ENCODE measurements around the gene HAAO. TPM values are rescaled to one million over a fixed set of nuclear protein-coding genes. Genes with fewer than 3 reads are reported as not detected.

The HAAO gene
- 34.1 and 42.7 TPM in 2 replicates for total RNA-seq (2016; rRNA removed; fragmentation: Illumina TruSeq; extraction: Trizol)
- 15.3 and 15.6 TPM in 2 replicates for total RNA-seq (2016; cell fraction: cytosol; rRNA removed; fragmentation: Illumina TruSeq; extraction: Trizol; ENCODE audit: low read depth)
- 29.0 and 39.0 TPM in 2 replicates for total RNA-seq (2016; cell fraction: insoluble cytoplasmic fraction; rRNA removed; fragmentation: Illumina TruSeq; extraction: Trizol)
- 16.2 and 18.8 TPM in 2 replicates for total RNA-seq (2016; cell fraction: membrane; rRNA removed; fragmentation: Illumina TruSeq; extraction: Trizol)
- 32.7 and 34.7 TPM in 2 replicates for total RNA-seq (2016; cell fraction: nucleus; rRNA removed; fragmentation: Illumina TruSeq; extraction: Trizol)
- polyA plus RNA-seq (2011; rRNA removed): 35.2 and 36.1 TPM in 2 replicates
- 21.6 and 34.6 TPM in 2 replicates for polyA plus RNA-seq (2011; cell fraction: cytosol; rRNA removed)
- polyA plus RNA-seq (2011; cell fraction: nucleus; rRNA removed): 105 and 120 TPM in 2 replicates
- 24.0 and 29.7 TPM in 2 replicates for polyA plus RNA-seq (2012)
- polyA plus RNA-seq (2016; cell fraction: cytosol; fragmentation: Illumina TruSeq; extraction: Trizol; ENCODE audit: low read depth): 20.5 and 22.5 TPM in 2 replicates
- polyA plus RNA-seq (2016; cell fraction: insoluble cytoplasmic fraction; fragmentation: Illumina TruSeq; extraction: Trizol; ENCODE audit: low read depth): 34.1 and 36.9 TPM in 2 replicates
- polyA plus RNA-seq (2016; cell fraction: membrane; fragmentation: Illumina TruSeq; extraction: Trizol; ENCODE audit: low read depth): 23.2 and 26.6 TPM in 2 replicates
- polyA plus RNA-seq (2016; cell fraction: nucleus; fragmentation: Illumina TruSeq; extraction: Trizol; ENCODE audit: insufficient read depth, low read depth): 70.0 and 73.3 TPM in 2 replicates
- polyA minus RNA-seq (2011; rRNA and poly(A)+ RNA removed; ENCODE audit: low replicate concordance): 0.28 and 57.0 TPM in 2 replicates
- 15.6 and 18.8 TPM in 2 replicates for polyA minus RNA-seq (2011; cell fraction: cytosol; rRNA and poly(A)+ RNA removed)
- 34.4 and 36.6 TPM in 2 replicates for polyA minus RNA-seq (2011; cell fraction: nucleus; rRNA and poly(A)+ RNA removed)
- Bru-seq, nascent RNA: percentile 69 among the genes with signal in this experiment
- BruChase-seq, experiment 1, labeled RNA remaining after a 6-hour chase: percentile 72 among the genes with signal in this experiment
- BruChase-seq, experiment 2, labeled RNA remaining after a 2-hour chase: percentile 72 among the genes with signal in this experiment
- long read RNA-seq, experiment 1, transcript HAAO-201 (10 exons, 1,265 nt): major isoform, 29 of 55 reads
- long read RNA-seq, experiment 1, partial matches to known transcripts: 0 of 55 reads
- long read RNA-seq, experiment 1, other reads (novel, unspliced or antisense): 24 of 55 reads
- long read RNA-seq, experiment 2, partial matches to known transcripts: 8 of 19 reads
- long read RNA-seq, experiment 2, other reads (novel, unspliced or antisense): 11 of 19 reads

DNA sequence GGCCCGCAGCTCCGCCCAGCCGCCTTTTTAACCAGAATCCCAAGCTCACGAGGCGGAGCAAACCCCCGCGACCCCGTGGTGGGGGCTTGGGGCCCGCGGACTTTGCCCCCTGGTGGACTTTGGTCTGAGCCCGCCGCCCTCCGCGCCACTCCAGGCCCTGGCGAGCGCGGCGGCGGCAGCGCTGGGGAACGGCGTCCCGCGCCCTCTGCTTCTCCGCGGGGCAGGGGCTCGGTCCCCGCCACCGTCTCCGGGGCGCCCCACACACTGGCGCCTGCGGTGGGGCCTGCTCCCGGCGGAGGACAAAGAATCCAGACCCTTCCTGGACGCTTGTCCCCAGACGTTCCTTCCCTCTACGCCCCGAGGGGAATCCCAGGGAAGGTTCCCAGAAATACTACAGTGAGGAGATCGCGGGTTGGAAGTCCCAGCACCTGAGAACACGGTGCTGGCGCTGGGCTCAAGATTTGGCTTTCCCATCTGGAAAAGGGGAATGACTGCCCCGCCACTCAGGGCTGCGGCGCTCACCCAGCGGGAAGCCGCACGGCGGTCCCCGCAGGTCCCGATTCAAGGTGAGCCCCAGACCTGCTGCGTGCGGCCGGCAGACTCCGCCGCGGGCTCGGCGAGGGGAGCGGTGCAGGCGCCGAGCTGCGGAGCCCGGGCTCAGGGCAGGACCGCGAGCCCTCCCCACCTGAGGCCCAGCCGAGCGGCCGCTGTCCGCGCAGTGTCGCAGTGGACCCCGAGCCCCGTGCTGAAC lies at the start of gene HAAO:
TSS of gene HAAO (minus strand) at position 1 of the 751 bp plus-strand sequence. CDS start 47 bp downstream, outside the sequence.
- peaks cover 73% of the 10 kb centered on the region for H3K4me1 ChIP-seq (ENCODE audit: insufficient read depth, low read length)
- H3K4me3 ChIP-seq (replicated peaks in 1 of 3; ENCODE audit: insufficient read depth in 1 of 3, low read depth in 2 of 3, low read length in 3 of 3): peak within 1 kb of the TSS; percentile 98 to 99 (median 99)
- H3K9ac ChIP-seq (ENCODE audit: insufficient read depth, low read depth, low read length): peak within 1 kb of the TSS; percentile 99
- peaks cover 3% of the 10 kb centered on the region in 2 experiments; a peak in 1 of 5 replicates for H3K36me3 ChIP-seq (replicated peaks in 1 of 2; ENCODE audit: control insufficient read depth in 1 of 2, insufficient read depth in 2 of 2, low read length in 2 of 2)
- H3K9me3 ChIP-seq (ENCODE audit: low read length): no peaks in the 10 kb centered on the region
- WGBS (ENCODE audit: low lambda C conversion rate): under 1% methylated on average over 25 of the region's 75 CpGs
- ATAC-seq (peak; percentile 71), FAIRE-seq (no peak), DNase-seq (ENCODE audit: low spot score) (peak; percentile 91)
- peak within 1 kb of the TSS; percentile 95 for H3K27ac ChIP-seq (ENCODE audit: extremely low read length, insufficient read depth, low read length)
- intact Hi-C loops (cut with micrococcal nuclease; ENCODE audit: unreplicated experiment) (no loop called here), in situ Hi-C loops (cut with HindIII; ENCODE audit: extremely low pct_ligation_motif_present, low pct_unique_long_range_greater_than_20kb) (no loop called here)
- POLR2A ChIA-PET: interaction anchor here (0.6 to 9.3 kb wide), 35 partner anchors 8 to 1233 kb away, joined by 3 to 287 read pairs (median 4); partner anchors contain the start of genes KCNG3, PLEKHH2, THADA and ZFP36L2
- peaks cover 50% of the 10 kb centered on the region for H3K79me2 ChIP-seq (ENCODE audit: insufficient read depth, low read length)
- H4K20me1 ChIP-seq (ENCODE audit: insufficient read depth, low read length): no peaks in the 10 kb centered on the region
- CTCF ChIA-PET (ENCODE audit: low intra/inter-chr PET ratio, low total read pairs): no interaction called here
- peak within 1 kb of the TSS; percentile 97 for H3K4me2 ChIP-seq (ENCODE audit: low read depth, low read length)
- no TSS peak for BruUV-seq (replicated peaks)
- no peaks in the 10 kb centered on the region; a peak in 1 of 5 replicates for H3K27me3 ChIP-seq (ENCODE audit: control insufficient read depth in 1 of 2, insufficient read depth in 2 of 2, low read length in 2 of 2)
- no peak within 1 kb of the TSS for H2AFZ ChIP-seq (ENCODE audit: low read length)
- TF ChIP-seq, protein P1, sequence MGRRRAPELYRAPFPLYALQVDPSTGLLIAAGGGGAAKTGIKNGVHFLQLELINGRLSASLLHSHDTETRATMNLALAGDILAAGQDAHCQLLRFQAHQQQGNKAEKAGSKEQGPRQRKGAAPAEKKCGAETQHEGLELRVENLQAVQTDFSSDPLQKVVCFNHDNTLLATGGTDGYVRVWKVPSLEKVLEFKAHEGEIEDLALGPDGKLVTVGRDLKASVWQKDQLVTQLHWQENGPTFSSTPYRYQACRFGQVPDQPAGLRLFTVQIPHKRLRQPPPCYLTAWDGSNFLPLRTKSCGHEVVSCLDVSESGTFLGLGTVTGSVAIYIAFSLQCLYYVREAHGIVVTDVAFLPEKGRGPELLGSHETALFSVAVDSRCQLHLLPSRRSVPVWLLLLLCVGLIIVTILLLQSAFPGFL (CRISPR knock-in tag; IDR thresholded peaks at IDR 0.05): 0 out of 2 replicates have a peak, but pooled peaks have one; percentile 59
- TF ChIP-seq, protein P2, sequence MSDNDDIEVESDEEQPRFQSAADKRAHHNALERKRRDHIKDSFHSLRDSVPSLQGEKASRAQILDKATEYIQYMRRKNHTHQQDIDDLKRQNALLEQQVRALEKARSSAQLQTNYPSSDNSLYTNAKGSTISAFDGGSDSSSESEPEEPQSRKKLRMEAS (IDR thresholded peaks at IDR 0.05): peak; percentile 94
- peak; percentile 87 for TF ChIP-seq GABPB1 (CRISPR knock-in tag; IDR thresholded peaks at IDR 0.05)
- TF ChIP-seq, protein P3, sequence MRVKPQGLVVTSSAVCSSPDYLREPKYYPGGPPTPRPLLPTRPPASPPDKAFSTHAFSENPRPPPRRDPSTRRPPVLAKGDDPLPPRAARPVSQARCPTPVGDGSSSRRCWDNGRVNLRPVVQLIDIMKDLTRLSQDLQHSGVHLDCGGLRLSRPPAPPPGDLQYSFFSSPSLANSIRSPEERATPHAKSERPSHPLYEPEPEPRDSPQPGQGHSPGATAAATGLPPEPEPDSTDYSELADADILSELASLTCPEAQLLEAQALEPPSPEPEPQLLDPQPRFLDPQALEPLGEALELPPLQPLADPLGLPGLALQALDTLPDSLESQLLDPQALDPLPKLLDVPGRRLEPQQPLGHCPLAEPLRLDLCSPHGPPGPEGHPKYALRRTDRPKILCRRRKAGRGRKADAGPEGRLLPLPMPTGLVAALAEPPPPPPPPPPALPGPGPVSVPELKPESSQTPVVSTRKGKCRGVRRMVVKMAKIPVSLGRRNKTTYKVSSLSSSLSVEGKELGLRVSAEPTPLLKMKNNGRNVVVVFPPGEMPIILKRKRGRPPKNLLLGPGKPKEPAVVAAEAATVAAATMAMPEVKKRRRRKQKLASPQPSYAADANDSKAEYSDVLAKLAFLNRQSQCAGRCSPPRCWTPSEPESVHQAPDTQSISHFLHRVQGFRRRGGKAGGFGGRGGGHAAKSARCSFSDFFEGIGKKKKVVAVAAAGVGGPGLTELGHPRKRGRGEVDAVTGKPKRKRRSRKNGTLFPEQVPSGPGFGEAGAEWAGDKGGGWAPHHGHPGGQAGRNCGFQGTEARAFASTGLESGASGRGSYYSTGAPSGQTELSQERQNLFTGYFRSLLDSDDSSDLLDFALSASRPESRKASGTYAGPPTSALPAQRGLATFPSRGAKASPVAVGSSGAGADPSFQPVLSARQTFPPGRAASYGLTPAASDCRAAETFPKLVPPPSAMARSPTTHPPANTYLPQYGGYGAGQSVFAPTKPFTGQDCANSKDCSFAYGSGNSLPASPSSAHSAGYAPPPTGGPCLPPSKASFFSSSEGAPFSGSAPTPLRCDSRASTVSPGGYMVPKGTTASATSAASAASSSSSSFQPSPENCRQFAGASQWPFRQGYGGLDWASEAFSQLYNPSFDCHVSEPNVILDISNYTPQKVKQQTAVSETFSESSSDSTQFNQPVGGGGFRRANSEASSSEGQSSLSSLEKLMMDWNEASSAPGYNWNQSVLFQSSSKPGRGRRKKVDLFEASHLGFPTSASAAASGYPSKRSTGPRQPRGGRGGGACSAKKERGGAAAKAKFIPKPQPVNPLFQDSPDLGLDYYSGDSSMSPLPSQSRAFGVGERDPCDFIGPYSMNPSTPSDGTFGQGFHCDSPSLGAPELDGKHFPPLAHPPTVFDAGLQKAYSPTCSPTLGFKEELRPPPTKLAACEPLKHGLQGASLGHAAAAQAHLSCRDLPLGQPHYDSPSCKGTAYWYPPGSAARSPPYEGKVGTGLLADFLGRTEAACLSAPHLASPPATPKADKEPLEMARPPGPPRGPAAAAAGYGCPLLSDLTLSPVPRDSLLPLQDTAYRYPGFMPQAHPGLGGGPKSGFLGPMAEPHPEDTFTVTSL (CRISPR knock-in tag; IDR thresholded peaks at IDR 0.05; ENCODE audit: borderline replicate concordance): peak; percentile 80; the same call in 1 of the 2 replicates
- TF ChIP-seq NPAS2 (CRISPR knock-in tag; IDR thresholded peaks at IDR 0.05; ENCODE audit: borderline replicate concordance): peak; percentile 79; the same call in 1 of the 2 replicates
